GM21576 (cell line): ENCODE measurements around the gene DSCAM.
"Not testable (repeated sequence)": the region's sequence is repeated elsewhere in the genome, so short reads cannot be mapped to it uniquely, and the experiment has no call there.

Source experiments
- ATAC-seq: cut with Tn5 transposase; IDR thresholded peaks from one replicate; pipeline ENCODE4 v1.9.1; 2021; ENCODE audit warnings: mild to moderate bottlenecking, moderate library complexity; ENCODE audit not compliant: unreplicated experiment

The DSCAM gene

GRCh38 chr21:40270047-40270446 is 576.9 kb downstream of the DSCAM start:
- no peak for ATAC-seq

DNA sequence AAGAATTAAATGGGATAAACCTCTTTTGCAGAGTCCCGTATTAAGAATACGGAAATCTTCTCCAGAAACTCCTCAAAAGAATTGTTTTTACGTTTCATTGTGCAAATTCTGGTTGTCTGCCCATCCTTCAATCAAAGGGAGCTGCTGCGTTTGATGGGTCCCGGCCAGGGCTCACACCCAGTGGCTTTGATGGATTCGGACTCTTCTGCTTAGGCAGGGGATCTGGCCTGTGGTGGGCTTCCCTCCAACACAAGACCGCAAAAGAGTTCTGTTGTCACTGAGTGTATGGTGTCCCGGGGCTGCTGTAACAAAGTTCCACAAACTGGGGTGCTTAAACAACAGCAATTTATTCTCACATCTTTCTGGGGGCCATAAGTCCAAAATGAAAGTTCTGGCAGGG is 577.7 kb downstream of the DSCAM start:
- no peak for ATAC-seq

DNA sequence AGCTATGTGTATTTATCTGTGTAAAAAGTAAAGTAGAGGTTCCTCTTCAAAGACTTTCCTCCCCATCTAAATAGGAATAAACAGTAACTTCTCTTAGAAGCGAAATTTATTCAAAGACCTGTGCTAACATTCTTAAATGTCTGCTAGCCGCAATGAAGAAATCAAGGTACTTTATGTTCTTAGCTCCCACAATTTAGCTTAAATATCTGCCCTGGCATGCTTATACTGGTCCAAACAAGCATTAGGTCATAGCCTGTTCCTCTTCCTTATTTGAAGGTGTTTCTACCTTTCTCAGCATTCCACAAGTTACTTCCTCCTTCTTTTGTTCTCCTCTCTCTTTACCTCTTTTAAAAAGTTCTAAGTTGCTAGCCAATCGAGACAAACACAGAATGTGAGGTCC is 588.5 kb downstream of the DSCAM start:
- not testable (repeated sequence) for ATAC-seq

DNA sequence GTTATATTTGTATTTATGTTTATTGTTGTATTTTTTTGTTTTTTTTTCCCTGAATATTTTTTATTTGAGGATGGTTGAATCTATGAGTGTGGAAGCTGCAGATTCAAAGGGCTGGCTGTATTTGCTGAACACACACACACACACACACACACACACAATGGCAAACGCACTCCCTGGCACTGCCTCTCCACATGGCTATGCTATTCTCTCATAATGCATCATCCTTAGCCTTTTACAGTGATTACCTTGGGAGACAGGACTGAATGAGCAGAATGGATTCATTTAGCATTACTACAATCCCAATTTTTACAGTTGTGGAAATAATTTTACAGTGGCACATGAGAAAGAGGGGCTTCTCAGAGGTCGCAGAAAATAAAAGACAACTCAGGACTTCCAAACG is 589.6 kb downstream of the DSCAM start:
- no peak for ATAC-seq

GRCh38 chr21:40255518-40256444 is 591.2 kb downstream of the DSCAM start:
- ATAC-seq = no peak

- no peak for ATAC-seq
These were observed 592.2 kb downstream of the DSCAM start for GRCh38 chr21:40254540-40255465.

DNA sequence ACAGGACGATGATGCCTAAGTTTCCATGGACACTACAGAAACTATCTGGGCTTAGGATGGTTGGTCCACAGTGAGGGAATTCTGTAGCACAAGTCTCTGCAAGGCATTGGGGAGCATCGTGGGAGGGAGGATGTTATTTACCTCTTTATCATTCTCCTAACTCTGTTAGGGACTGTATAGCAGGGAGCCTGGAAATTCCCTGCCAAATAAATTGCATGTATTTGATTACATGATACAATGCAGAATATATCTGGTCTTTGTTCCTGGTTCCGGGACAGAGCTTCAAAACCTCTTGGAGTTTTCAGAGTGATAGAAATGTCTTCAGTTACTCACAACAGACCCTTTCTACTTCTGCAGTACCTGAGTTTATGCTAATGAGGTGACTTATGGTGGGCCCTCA is 593.8 kb downstream of the DSCAM start:
- ATAC-seq = no peak

- no peak for ATAC-seq
These were observed 596.3 kb downstream of the DSCAM start for GRCh38 chr21:40250514-40251294.

DNA sequence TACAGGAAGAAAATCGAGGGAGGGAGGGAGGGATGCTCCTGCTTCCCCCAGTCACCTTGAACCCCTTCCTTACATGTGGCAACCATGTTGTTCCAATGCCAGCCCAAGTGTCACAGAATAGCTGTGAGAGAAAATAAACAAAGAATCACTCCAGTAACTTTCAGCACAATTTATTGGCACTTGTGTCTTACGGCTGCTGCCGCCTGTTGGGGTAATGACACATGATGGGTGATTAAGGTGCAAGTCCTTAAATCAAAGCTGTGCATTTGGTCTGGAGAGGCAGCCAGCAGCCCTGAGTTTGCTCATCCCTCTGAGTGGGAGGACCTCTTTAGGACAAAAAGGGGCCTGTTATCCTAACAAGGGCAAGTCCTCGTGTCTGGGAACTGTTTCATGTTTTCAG is 602.0 kb downstream of the DSCAM start:
- no peak for ATAC-seq

DNA sequence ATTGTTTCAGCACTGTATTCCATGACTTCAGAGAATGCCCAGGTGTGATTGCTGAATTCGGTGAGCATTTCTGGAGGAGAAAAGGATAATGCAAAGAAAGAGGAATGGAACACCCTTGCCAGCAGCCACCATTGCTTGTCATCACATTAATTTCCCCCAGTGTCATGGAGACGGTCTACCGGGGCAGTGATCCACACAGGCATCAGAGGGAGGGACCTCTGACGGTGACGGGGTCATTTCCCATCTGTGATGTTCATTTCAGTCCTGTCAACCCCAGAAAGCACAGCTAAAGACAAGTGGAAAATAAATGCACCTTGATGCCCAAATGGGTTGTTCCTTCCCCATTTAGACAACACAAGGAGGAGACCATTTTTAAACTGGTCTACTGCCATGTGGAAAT is 603.3 kb downstream of the DSCAM start:
- ATAC-seq = no peak

GRCh38 chr21:40242586-40243265 is 604.2 kb downstream of the DSCAM start:
- no peak for ATAC-seq

DNA sequence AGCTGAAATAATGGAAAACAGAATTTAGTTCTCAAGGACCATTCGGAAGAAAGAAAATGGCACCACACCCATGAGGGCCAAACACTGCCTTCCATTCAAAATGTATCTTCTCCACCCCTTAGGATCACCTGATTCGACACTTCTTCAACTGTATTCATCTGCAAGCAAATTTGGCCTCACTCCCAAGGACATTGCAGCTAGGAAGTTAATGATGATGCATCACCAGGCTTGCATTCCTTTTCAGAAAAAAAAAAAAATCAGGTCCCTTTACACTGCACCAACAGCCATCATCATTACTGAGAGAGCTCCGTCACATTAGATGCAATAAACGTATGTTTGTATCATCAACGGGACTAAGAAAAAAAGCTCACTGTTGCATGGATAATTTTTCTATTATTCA is 611.4 kb downstream of the DSCAM start:
- ATAC-seq = no peak

GRCh38 chr21:40231979-40232378 is 615.0 kb downstream of the DSCAM start:
- no peak for ATAC-seq

GRCh38 chr21:40227096-40227495 is 619.9 kb downstream of the DSCAM start:
- ATAC-seq = no peak

GRCh38 chr21:40215941-40216340 is 631.0 kb downstream of the DSCAM start:
- no peak for ATAC-seq

- ATAC-seq = no peak
These were observed 636.7 kb downstream of the DSCAM start for GRCh38 chr21:40210251-40210650.

- ATAC-seq = no peak
These were observed 638.0 kb downstream of the DSCAM start for GRCh38 chr21:40208948-40209345.

DNA sequence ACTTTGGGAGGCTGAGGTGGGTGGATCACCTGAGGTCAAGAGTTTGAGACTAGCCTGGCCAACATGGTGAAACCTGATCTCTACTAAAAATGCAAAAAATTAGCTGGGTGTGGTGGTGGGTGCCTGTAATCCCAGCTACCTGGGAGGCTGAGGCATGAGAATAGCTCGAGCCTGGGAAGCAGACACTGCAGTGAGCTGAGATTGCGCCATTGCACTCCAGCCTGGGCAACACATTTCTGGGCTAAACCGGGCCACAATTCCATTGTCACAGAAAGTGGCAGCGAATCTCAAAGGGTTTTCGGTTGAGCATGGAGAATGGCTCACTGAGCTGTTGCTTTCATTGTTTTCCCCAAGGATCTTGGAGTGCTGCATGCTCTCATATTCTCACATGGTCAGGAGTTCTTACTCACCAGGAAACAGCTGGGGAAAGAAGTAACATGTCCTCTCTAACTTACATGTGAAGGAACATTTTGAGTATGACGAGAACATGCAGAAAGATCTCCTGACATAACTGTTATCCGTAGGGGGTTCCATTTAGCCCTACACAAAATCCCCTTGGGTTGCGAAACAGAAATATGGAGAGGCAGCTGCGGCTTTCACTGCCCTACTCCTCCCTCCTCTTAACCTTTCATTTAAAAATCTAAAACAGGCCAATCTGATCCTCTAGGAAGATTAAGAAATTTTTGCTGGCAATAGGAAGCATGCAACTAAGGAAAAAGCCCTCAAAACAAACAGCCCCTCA is 638.6 kb downstream of the DSCAM start:
- no peak for ATAC-seq

DNA sequence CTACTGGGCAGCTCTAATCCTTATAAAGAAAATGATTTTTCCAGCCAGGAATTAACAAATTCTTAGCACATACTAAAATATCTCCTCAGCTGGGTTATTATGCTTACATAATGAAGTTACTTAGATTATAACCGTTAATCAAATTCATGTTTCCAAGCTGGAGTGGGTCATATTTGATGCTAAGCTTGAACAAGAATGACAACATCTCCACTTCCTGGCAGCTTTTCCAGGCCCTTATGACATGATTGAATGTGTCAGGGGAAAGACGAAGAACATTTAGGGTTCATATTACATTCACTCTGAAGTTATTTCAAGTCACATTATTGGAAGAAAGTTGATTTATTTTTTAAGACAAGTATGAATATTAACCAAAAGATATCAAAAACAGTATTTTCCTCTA is 646.0 kb downstream of the DSCAM start:
- ATAC-seq = no peak

GRCh38 chr21:40200126-40200525 is 646.8 kb downstream of the DSCAM start:
- no peak for ATAC-seq
